Dermis blood vessel endothelial cell (primary cell): ENCODE results near the gene LRRC63. TPM values are rescaled to one million over a fixed set of nuclear protein-coding genes. Genes with fewer than 3 reads are reported as not detected.
A peak's percentile ranks its signal among the peaks of the same experiment; 100 is the strongest.
"Not testable (repeated sequence)": the region's sequence is repeated elsewhere in the genome, so short reads cannot be mapped to it uniquely, and the experiment has no call there.

Experiments used
- DNase-seq: peaks from one replicate; pipeline ENCODE4 v3.0.0; 2010
- total RNA-seq: library from RNA; depleted of rRNA; stranded (reverse); fragments of >200 nt; gene quantifications from 2 replicates; pipeline ENCODE4 v1.2.3, GENCODE V29; 2014

Gene LRRC63
- total RNA-seq, 1 donor from 2014 or later: not detected

- DNase-seq: no peak
These were observed 58.7 kb downstream of the LRRC63 start for GRCh38 chr13:46270416-46270815.

- no peak for DNase-seq
These were observed 62.5 kb downstream of the LRRC63 start for GRCh38 chr13:46274094-46274698.

GRCh38 chr13:46278474-46278873, 66.7 kb downstream of the LRRC63 start:
- DNase-seq: no peak

- DNase-seq: no peak
These were observed 70.1 kb downstream of the LRRC63 start for GRCh38 chr13:46281779-46282178.

GRCh38 chr13:46283912-46284824, 72.4 kb downstream of the LRRC63 start:
- DNase-seq: not testable (repeated sequence)

GRCh38 chr13:46286972-46287371, 75.2 kb downstream of the LRRC63 start:
- DNase-seq: no peak

GRCh38 chr13:46288570-46289259, 77.0 kb downstream of the LRRC63 start:
- DNase-seq: peak; percentile 67

GRCh38 chr13:46289260-46289955, 77.7 kb downstream of the LRRC63 start:
- DNase-seq: no peak

- no peak for DNase-seq
These were observed 78.7 kb downstream of the LRRC63 start for GRCh38 chr13:46290434-46290833.

DNA sequence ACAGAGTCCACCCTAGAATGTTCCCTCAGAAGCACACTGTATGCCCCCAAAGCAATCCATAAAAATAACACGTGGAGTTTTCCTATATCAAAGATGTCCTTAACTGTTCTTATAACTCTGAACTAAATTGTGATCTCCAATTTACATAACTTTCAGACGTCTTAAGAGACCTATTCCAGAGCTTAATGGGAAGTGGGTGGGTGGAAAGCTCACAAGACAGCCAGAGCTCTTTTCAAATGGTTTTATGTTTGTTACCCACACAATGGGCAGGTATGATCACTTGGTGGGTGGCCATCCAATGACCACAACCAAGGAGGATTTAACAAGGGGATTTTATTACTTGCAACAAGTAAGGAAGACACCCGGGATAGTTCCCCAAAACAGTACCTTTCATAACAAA, 81.7 kb downstream of the LRRC63 start:
- no peak for DNase-seq

GRCh38 chr13:46295491-46296114, 83.9 kb downstream of the LRRC63 start:
- peak; percentile 33 for DNase-seq

GRCh38 chr13:46296115-46296822, 84.5 kb downstream of the LRRC63 start:
- peak; percentile 70 for DNase-seq

DNA sequence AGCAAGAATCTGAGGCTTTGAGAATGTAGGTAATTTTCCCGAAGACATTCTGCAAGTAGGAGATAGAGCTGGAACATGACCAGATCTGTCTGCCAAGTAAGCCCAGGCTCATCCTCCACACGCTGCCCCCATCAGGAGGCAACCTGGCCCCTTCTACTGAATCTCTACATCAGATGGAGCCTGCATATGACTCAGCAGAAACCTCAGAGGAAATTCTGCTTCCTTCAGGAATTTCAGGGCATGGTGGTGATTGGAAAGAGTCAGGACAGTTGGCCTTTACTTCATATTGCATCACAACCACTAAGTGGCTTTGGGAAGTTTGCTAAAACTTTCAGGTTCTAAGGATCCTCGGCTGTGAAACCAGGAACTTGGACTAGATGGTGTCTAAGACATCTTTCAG, 85.2 kb downstream of the LRRC63 start:
- peak; percentile 75 for DNase-seq

GRCh38 chr13:46297361-46297811, 85.7 kb downstream of the LRRC63 start:
- DNase-seq: peak; percentile 57

DNA sequence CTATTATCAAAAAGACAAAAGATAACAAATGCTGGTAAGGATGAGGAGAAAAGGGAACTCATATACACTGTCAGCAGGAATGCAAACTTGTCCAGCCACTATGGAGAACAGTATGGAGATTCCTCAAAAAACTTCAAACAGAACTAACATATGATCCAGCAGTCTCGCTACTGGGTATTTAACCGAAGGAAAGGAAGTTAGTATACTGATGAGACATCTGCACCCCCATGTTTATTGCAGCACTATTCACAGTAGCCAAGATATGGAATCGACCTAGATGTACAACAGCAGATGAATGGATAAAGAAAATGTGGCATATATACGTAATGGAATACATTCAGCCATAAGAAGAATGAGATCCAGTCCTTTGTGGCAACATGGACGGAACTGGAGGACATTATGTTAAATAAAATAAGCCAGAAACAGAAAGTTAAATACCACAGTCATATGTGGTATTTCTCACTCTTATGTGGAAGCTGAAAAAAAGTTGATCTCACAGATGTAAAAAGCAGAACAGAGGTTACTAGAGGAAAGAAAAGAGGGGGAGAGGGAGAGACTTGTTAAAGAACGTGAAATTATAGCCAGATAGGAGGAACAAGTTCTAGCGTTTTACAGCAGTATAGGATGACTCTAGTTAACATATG, 92.1 kb downstream of the LRRC63 start:
- DNase-seq: no peak

GRCh38 chr13:46304546-46304945, 92.8 kb downstream of the LRRC63 start:
- DNase-seq: no peak

DNA sequence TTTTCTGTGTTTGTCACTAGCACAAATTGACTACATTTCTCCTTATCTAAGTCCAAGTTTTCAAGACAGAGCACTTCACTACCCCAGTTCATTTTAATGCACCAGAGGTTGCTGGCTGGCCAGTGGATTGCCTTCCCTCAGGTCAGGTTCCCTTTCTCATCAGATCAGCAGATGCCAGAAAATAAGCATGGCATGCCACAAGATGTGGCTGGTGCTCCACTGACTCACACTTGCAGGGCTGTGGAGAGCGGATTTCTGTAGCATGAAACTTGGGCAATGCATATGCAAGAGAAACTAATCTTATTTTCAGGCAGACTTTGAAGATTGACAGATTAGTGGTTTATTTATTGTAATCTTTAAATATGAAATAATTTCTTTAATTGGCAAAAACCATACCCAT, 95.8 kb downstream of the LRRC63 start:
- peak; percentile 9 for DNase-seq

- DNase-seq: no peak
These were observed 98.3 kb downstream of the LRRC63 start for GRCh38 chr13:46310066-46310465.

DNA sequence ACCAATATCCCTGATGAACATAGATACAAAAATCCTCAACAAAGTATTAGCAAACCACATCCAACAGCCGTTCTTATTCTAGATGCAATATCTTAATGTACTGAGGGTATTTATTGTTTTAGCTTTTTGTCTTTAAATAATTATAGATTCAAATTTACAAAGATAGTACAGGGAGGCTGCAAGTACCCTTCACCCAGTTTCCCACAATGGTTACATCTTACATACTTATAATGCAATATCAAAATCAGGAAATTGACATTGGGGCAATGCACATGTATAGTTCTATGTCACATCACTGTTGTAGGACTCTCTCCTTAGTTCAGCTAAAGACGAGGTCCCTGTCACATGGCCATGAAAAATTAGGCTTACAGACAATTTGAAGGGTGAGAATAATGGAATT, 99.5 kb downstream of the LRRC63 start:
- DNase-seq: no peak

GRCh38 chr13:46313024-46313423, 101.3 kb downstream of the LRRC63 start:
- no peak for DNase-seq
